GM18517 (cell line): ENCODE data around the gene EMX2.
"Not testable (repeated sequence)": the region's sequence is repeated elsewhere in the genome, so short reads cannot be mapped to it uniquely, and the experiment has no call there.

ENCODE experiments used
- ATAC-seq: cut with Tn5 transposase; IDR thresholded peaks from one replicate; pipeline ENCODE4 v1.9.1; 2021; ENCODE audit warnings: mild to moderate bottlenecking, moderate library complexity; ENCODE audit not compliant: unreplicated experiment

EMX2 gene

DNA sequence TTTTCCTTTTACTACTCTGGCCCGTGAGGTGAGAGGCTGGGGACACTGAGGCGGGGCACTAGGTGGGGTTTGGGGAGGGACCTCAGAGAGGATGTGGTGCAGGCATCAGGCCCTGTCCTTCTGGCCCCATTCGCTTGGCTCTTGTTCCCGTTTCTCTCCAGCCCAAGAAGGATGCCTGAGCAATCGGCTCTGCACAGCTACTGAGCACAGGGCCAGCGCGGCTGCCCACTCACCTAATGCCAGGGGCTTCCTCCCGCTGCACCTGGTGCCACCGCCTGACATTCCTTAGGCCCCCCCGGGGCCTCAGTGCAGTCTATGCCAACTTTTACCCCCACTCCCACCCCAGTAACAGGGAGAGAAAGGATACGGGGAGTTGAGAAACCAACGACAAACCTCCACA lies 12.5 kb downstream of the EMX2 start:
- ATAC-seq = no peak

DNA sequence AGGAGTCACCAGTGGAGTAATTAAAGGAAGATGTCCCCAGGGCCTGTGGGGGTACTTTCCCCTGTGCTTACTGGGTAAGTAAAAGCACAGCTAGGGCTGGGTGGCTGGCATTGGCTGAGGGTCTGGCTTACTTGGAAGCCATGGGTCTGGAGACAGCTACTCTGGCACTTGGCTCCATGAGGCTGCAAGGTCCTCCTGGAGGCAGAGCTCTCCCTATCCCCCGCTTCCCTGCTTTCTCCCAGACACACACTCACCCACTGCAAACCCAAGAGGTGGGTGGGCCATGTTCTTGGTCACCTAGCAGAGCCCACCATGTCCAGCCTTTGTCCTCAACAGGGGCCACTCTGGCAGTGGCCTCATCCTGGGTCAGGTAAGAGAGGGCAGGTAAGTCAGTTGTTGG lies 13.3 kb downstream of the EMX2 start:
- ATAC-seq = no peak

DNA sequence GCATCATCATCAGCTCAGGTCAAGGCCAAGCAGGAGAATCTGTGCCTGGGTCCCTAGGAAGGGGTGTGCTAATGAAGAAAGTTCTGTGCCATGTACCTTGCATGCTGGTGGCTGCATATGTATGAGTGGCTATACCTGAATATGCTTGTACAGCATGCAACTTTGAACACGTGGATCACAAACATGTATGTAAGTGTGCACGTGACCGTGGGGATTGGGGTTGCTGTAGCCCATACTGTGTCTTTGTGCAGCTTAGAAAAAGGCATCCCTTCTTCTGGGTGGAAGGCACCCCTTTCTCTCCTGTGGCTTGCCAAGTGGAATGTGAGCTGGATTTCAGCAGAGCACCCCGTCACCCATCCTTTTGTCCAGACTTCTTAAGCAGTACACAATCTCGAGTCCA lies 13.8 kb downstream of the EMX2 start:
- no peak for ATAC-seq

DNA sequence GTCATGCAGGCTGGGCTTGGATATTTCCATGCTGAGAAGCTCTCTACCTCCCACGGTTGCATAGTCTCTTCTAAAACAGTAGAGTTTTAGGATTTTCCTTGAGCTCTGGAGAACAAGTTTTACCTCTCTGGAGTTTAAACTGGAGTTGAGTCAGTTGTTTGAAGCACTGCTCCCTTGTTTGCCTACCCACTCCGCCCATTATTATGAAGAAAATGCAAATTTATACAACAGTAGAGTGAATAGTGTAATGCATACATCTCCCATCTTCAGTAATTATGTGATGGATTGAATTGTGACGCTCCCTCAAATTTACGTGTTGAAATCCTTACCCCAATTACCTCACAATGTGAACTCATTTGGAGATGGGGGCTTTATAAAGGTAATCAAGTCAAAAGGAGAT lies 17.2 kb downstream of the EMX2 start:
- no peak for ATAC-seq

DNA sequence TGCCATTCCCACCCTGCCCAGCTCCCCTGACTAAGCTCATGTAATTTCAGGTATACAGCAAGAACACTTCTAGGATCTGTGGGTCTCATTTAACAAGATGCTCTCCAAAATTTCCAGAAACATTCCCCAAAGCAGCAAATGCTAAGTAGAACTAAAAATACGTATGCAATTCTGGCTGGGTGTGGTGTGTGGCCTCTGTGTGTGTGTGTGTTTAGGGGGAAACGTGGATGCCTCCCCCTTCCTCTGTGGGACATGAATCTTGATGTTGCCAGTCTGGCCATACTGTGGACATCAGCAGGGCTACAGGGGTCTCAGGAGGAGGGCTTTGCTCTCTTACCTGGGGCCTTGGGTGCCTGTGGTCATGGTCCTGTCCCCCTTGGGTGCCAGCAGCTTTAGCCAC lies 18.4 kb downstream of the EMX2 start:
- ATAC-seq = no peak

DNA sequence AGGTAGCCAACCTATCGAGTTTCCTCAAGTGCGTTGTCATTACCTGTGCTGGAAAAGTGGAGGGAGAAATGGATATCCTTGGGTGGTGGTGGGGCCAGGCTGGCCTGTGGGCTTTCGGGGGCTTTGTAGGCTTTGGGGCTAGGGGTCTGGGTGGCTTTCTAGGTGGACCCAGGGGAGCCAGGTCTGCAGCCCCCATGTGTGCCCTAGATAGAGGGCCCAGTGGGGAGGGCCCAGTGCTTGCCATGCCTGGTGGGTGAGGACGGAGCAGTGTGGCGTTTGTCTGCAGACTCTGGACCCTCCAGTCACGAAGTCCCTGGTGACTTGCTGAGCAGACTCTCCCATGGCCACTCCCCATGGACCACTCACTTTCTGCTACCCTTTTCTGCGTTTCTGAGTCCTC lies 19.7 kb downstream of the EMX2 start:
- no peak for ATAC-seq

DNA sequence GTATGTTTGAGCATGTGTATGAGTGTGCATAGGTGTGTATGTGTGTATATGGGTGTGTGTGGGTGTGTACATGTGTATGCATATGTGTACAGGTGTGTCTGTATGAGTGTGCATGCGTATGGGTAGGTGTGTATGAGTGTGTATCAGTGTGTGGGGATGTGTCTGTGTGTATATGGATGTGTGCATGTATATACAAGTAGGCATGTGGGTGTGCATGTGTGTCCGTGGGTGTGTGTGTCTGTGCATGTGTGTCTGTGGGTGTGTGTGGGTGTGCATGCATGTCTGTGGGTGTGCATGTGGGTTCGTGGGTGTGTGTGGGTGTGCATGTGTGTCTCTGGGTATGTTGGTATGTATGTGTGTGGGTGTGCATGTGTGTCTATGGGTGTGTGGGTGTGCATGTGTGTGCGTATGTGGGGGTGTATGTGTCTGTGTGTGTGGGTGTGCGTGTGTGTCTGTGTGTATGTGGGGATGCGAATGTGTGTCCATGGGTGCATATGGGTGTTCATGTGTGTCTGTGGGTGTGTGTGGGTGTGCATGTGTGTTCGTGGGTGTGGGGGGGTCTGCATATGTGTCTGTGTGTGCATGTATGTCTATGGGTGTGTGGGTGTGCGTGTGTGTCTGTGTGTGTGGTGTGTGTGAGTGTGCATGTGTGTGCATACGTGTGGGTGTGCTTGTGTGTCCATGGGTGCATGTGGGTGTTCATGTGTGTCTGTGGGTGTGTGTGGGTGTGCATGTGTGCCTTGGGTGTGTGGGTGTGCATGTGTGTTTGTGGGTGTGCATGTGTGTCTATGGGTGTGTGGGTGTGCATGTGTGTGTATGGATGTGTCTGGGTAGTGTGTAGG lies 20.6 kb downstream of the EMX2 start:
- no peak for ATAC-seq

DNA sequence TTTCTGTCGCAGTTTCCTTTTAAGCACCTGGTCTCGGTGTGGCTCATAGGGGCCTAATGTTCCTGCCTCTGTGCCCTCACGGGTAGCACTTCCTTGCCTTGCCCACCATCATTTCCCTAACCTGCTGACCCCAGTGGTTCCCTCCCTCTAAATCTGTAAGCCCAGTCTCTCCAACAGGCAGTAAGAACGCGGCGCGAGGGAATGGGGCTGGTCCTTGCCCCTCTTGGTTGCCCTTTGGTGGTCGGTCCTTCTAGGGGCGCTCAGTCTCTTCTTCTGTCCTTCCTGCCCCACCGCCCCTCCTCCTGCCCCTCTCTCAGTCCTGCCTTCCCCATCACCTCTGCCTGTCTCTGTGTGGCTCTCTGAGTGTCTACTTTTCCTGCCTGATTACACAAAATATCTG lies 21.2 kb downstream of the EMX2 start:
- ATAC-seq = no peak

DNA sequence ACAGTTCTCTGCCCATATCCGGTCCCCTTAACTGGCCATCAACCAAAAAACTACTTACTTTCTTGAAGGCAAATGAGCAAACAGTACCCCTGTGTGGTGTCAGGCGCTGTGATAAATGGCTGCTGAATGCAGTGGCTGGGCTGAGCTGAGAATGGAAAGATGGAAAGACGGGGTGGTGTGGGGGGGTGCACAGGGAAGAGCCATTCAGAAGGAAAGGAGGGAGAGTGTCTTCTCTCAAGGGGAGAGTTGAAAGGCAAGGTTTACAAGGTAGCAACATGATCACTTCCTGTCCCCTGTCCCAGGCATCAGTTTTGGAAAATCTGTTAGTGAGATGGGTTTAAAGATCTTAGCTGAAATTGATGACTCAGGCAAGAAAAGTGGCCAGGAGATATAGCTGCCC lies 22.5 kb downstream of the EMX2 start:
- no peak for ATAC-seq

DNA sequence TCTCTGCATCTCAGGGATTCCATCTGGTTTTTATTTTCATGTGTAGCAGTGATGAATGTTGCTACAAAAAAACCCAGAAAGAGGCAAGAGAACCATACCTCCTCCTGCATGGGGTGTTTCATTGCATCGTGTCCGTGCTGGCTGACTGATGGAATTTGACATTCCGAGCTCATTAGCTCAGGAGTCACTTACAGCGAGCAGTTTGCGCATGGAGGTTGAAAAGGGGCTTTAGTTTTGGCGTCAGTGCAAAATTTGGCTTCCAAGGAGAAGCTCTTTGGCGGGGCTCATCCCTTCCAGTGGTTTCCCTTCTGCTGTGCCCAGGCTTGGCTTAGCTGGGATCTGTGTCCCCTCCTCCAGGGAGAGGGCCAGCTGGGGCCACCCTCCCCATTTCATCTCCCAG lies 25.8 kb downstream of the EMX2 start:
- no peak for ATAC-seq

DNA sequence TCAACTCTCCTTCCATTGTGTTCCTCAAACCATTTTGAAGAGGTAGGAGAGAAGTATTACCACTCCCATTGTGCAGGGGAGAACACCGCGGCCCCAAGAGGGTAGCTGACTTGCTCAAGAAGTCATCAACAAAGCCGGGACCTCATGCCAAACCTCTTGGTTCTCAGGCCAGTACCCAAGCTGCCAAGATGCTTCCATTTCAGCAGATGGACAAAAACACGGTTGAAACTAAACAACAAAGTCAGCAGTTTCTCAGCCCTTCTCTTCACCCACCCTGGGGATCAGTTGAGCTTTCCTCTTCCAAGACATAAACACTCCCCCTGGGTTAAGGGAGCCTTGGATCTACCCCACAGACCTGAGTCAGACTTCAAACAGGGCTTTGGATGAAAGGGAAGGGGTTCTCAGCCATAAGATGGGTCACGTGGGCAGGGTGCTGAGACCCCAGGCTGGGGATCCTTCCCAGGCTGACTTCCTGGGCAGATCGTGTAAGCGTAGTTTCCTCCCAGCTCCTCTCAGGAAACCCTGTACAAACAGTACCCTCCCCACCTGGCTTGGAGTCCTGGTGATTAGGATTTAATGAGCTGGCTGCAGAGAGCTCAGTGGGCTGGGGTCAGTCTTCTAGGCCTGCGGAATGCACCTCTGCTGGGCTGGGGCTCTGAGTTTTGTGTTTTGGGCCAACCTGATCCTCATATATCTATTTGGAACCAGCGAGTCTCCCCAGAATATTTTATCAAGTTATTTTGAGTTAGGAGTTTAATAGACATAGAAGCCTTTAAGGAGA lies 27.3 kb downstream of the EMX2 start:
- ATAC-seq = no peak

DNA sequence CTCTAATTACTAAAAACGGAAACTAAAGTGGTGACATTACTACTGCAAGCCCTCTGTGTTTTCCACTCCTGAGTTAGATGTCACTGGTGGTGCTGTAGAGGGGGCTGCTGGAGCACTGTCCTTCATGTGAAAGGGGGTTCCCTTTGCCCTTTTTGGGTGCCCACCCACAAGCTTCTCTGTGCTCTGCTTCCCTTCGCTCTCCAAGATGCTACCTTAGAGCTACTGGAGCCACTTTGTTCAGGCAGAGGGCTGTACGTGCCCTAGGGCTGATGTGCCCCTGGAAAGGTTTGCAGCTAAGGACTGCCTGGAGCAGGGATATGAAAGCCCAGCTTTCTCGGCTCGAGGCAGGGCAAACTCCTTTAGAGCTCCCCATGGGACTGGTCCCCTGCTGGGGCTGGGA lies 28.3 kb downstream of the EMX2 start:
- ATAC-seq = no peak

DNA sequence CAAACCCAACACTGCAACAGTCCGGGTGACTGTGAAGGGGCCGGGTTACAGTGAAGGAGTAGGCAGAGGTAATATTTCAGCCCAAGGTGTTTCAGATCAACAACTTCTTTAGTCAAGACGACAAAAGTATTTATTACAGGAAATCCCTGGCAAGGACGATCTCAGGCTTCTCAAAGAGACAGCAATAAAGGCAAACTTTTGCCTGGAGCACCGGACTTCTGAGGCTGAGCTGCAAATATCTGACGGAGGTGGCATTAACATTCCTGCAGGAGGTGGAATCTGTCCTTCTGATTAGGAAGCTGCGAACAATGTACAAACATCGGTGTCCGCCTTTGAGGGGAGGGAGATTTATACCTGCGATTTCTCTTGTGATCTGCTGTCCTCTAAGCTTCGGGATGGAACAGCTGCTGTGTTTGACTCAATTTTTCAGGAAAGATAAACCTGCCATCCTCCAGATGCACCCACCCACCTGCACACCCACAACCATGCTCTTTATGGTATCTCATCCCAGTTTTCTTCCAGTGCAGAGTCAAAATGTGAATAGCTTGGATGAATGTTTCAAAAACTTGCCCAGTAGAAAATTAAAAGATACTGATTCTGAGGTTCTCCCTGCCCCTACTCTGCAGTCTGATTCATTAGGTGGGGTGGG lies 32.1 kb downstream of the EMX2 start:
- no peak for ATAC-seq

DNA sequence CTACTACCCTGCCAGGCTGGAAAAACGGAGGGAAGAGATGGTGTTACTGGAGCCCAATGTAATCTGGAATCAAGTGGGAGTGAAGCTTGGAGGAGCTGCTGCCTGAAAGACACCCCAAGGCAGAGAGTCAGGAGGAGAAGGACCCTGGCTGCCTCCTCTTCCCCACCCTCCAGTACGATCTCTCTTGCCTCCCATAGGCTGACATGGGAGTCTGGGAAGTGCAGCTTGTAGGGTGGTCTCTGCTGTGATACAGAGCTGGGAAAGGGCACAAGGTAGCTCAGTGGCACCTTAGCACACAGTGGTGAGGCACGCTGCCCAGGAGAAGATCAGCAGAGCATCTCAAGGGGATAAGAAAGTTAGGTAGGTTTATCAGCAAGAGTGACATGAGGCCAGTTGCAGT lies 35.9 kb downstream of the EMX2 start:
- no peak for ATAC-seq

DNA sequence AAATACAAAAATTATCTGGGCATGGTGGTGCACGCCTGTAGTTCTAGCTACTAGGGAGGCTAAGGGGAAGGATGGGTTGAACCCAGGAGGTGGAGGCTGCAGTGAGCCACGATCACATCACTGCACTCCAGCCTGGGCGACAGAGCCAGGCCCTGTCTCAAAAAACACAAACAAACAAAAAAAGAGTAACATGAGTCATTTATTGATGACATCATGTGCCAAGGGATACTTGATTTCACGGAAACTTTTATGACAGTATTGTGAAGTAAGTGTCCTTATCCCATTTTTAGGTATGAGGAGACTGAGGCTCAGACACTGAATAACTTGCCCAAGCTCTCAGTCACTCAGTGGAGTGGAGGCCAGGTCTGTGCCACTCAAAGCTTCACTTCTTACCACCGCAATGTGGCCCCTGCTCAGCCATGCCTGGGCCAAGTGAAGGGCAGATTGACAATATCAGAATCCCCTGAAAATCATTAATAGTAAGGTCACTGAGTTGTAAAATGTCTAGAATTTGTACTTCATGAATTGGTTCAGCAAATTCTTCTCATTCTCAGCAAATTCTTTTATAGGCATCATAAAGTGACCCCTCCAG lies 36.5 kb downstream of the EMX2 start:
- no peak for ATAC-seq

DNA sequence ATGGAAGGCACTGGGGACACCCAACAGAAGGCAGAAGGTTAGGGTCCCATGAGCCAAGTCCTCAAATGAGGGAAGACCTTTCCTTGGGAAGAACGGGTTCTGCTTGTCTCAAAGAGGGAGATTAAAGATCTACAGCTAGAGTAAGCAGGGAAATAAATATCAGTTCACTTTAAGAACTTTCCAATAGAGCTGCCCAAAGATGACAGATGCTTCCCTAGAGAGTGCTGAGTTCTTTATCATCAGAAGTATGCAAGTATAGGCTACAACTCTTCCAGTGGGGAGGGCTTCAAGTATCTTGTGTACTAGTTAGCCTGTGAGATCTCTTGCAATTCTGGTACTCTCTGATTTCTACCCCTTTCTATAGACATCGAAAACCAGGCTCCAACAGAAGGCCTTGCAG lies 39.4 kb downstream of the EMX2 start:
- ATAC-seq = no peak

DNA sequence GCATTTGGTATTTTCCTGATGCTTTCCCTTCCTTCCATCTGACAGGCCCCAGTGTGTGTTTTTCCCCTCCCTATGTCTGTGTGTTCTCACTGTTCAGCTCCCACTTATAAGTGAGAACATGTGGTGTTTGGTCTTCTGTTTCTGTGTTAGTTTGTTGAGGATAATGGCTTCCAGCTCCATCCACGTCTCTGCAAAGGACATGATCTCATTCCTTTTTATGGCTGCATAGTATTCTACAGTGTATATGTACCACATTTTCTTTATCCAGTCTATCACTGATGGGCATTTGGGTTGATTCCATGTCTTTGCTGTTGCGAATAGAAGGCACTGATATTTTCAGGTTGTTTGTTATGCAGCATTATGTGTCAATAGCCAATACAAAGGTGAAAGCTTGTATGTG lies 42.3 kb downstream of the EMX2 start:
- not testable (repeated sequence) for ATAC-seq

DNA sequence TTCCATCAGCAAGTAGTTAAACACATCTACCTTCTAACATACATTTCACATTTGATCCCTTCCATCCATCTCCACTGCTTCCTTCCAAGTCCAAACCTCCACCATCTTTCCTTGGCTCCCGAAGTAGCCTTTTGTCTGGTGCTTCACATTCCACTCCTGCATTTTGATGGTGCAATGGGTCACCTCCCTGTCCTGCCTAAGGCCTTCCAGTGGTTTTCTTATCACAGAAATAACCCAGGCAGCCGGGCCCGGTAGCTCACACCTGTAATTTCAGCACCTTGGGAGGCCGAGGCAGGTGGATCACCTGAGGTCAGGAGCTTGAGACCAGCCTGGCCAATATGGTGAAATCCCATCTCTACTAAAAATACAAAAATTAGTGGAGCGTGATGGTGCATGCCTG lies 44.5 kb downstream of the EMX2 start:
- ATAC-seq = no peak

DNA sequence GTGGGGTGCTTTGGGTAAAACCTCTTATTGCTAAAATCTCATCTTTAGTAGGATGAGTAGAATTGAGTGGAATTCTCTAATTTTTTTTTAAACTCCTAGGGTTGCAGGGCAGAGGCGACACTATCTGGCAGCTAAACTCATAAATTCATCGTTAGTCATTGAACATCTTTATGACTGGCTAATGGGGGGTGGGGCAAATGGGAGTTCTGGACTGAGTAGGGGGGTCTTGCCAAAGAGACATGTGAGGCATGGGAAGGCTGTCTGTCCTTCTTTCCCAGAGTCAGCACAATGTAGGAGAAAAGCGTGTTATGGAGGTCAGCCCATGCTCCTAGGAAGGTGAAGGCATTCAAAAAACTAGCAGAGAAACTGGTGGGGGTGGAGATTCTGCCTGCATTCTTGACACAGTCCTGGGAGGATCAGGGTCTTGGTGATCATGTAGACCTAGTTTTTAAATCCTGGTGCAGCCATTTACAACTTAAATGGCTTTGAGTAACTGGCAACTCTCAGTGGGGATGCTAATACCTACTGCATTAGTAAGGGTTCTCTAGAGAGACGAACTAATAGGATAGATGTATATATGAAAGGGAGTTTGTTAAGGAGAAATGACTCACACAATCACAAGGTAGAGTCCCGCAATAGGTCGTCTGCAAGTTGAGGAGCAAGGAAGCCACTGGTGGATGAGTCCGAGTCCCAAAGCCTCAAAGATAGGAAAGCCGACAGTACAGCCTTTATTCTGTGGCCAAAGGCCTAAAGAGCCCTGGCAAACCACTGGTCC lies 47.7 kb downstream of the EMX2 start:
- ATAC-seq = no peak

DNA sequence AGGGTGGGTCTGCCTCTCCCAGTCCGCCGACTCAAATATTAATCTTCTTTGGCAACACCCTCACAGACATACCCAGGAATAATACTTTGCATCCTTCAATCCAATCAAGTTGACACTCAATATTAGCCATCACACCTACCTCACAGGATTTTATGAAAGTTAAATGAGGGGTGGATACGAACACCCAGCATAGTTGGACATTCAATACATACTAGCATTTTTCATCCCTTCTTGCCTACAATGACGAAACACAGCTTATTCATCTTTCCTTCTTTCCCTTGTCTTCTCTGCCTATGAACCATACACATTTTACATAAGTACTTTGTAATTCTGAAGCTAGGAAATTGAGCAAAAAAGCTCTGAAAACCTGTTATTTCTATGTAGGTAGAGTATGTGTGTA lies 48.5 kb downstream of the EMX2 start:
- ATAC-seq = no peak

DNA sequence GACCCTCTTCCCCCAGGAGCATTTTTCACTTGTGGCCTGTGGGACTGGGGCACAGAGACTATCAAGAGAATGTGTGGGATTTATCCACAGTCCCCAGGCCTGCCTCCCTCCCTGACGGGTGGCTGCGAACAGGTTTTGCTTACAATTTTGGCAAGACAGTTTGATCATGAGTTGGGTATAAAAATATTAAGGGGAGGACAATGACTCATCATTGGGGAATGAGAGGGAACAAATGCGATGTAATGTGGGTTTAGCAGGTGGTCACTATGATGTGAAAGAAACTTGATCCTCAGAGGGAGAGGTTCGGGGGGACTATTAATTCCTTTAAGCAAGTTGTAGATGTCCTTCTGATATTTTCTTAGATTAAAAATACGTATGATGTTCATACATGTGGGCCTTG lies 52.2 kb downstream of the EMX2 start:
- ATAC-seq = no peak
